ENCODE results near the gene OPA3. TPM values are rescaled to one million over a fixed set of nuclear protein-coding genes. Genes with fewer than 3 reads are reported as not detected.
A peak's percentile ranks its signal among the peaks of the same experiment; 100 is the strongest.

OPA3 gene
- total and polyA plus RNA-seq, 4 donors, result 3.5 to 13.6 (median 7.7) TPM

GRCh38 chr19:45601524-45602374 is 17.1 kb upstream of the OPA3 start, which contains the start of gene GPR4:
GPR4 (minus strand) TSS chr19:45602212; CDS start chr19:45591866, 10,346 bp downstream.
- H3K9ac ChIP-seq (ENCODE audit: insufficient read depth in 1 of 2, low read length in 2 of 2), result no peak within 1 kb of the TSS
- WGBS, 2 donors, result 2 to 4% methylated on average over 27 to 52 of the region's 52 CpGs
- no peak for TF ChIP-seq CTCF (IDR thresholded peaks at IDR 0.05; ENCODE audit: control extremely low read depth, extremely low read depth)
- H3K4me3 ChIP-seq, result peak within 1 kb of the TSS; percentile 71
- no peaks in the 10 kb centered on the region for H3K9me3 ChIP-seq (ENCODE audit: control insufficient read depth in 4 of 4, insufficient read depth in 3 of 4, low read length in 3 of 4)
- DNase-seq, result peak; percentile 13 to 37 (median 35)
- peak; percentile 45 for ATAC-seq (ENCODE audit: insufficient read depth, low FRiP score)
- no peaks in the 10 kb centered on the region for H3K36me3 ChIP-seq (ENCODE audit: control insufficient read depth in 4 of 4, insufficient read depth in 4 of 4, low read length in 4 of 4)
- peaks cover 0 to 64% (median 51%) of the 10 kb centered on the region in 3 donors for H3K27me3 ChIP-seq (ENCODE audit: control insufficient read depth in 3 of 3, insufficient read depth in 3 of 3, low read length in 2 of 3)
- peak within 1 kb of the TSS; percentile 24 to 60 for H3K27ac ChIP-seq (ENCODE audit: low read depth in 1 of 2, low read length in 1 of 2)
- peaks cover 0 to 2% (median under 1%) of the 10 kb centered on the region in 5 donors for H3K4me1 ChIP-seq (ENCODE audit: control insufficient read depth in 5 of 5, insufficient read depth in 5 of 5, low read length in 5 of 5)

- Histone ChIP-seq H3K27me3 (ENCODE audit: control insufficient read depth in 3 of 3, insufficient read depth in 3 of 3, low read length in 2 of 3) (peaks cover 0 to 66% (median 56%) of the 10 kb centered on the region in 3 donors), H3K4me3 (peak overlapping the region; percentile 71), H3K27ac (ENCODE audit: low read depth in 1 of 2, low read length in 1 of 2) (peak overlapping the region; percentile 45 to 60), H3K9me3 (ENCODE audit: control insufficient read depth in 4 of 4, insufficient read depth in 3 of 4, low read length in 3 of 4) (no peaks in the 10 kb centered on the region), H3K36me3 (ENCODE audit: control insufficient read depth in 4 of 4, insufficient read depth in 4 of 4, low read length in 4 of 4) (no peaks in the 10 kb centered on the region), H3K4me1 (ENCODE audit: control insufficient read depth in 5 of 5, insufficient read depth in 5 of 5, low read length in 5 of 5) (peaks cover 0 to 5% (median 0%) of the 10 kb centered on the region in 5 donors), H3K9ac (ENCODE audit: insufficient read depth in 1 of 2, low read length in 2 of 2) (no peak overlapping the region)
- DNase-seq (no peak), ATAC-seq (ENCODE audit: insufficient read depth, low FRiP score) (no peak)
- no peak for TF ChIP-seq CTCF (IDR thresholded peaks at IDR 0.05; ENCODE audit: control extremely low read depth, extremely low read depth)
- 22 to 23% methylated on average over 10 of the region's 10 CpGs for WGBS, 2 donors
Observed at GRCh38 chr19:45601115-45601514, 16.5 kb upstream of the OPA3 start.

- H3K36me3 ChIP-seq (ENCODE audit: control insufficient read depth in 4 of 4, insufficient read depth in 4 of 4, low read length in 4 of 4), result no peaks in the 10 kb centered on the region
- DNase-seq, result no peak
- peaks cover 0 to 5% (median 0%) of the 10 kb centered on the region in 5 donors for H3K4me1 ChIP-seq (ENCODE audit: control insufficient read depth in 5 of 5, insufficient read depth in 5 of 5, low read length in 5 of 5)
- no peaks in the 10 kb centered on the region for H3K9me3 ChIP-seq (ENCODE audit: control insufficient read depth in 4 of 4, insufficient read depth in 3 of 4, low read length in 3 of 4)
- peak overlapping the region; percentile 71 for H3K4me3 ChIP-seq
- TF ChIP-seq CTCF (IDR thresholded peaks at IDR 0.05; ENCODE audit: control extremely low read depth, extremely low read depth), result no peak
- H3K9ac ChIP-seq (ENCODE audit: insufficient read depth in 1 of 2, low read length in 2 of 2), result no peak overlapping the region
- no peak for ATAC-seq (ENCODE audit: insufficient read depth, low FRiP score)
- H3K27me3 ChIP-seq (ENCODE audit: control insufficient read depth in 3 of 3, insufficient read depth in 3 of 3, low read length in 2 of 3), result peaks cover 0 to 71% (median 56%) of the 10 kb centered on the region in 3 donors
- 41 to 48% methylated on average over 5 of the region's 5 CpGs for WGBS, 2 donors
- H3K27ac ChIP-seq (ENCODE audit: low read depth in 1 of 2, low read length in 1 of 2), result peak overlapping the region in 1 of 2 donors; percentile 45
Observed at GRCh38 chr19:45600340-45600885, 15.8 kb upstream of the OPA3 start.
